Measurements from ENCODE around the gene OR13F1. TPM values are rescaled to one million over a fixed set of nuclear protein-coding genes. Genes with fewer than 3 reads are reported as not detected.

The OR13F1 gene
- total RNA-seq (not detected), polyA plus RNA-seq (ENCODE audit: insufficient read depth, low read depth, low replicate concordance) (not detected)
- long read RNA-seq, donor 1, result 0 reads
- long read RNA-seq, donor 2, result 0 reads

DNA sequence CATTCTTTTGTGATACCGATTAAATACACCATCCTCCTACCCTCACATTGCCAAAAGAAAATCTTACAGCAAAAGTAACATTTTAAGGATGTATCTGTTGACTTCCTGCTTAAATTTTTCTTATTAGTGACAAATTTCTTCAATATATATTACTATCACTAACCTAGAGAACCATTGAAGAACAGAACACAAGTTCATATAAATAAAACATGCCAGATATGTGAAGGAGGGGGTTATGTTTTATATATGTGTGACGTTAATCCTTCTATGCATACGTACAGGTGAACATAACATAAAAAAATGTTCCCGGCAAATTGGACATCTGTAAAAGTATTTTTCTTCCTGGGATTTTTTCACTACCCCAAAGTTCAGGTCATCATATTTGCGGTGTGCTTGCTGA, at the start of gene OR13F1:
Gene OR13F1 (plus strand): TSS at position 301 of the 400 bp plus-strand sequence. CDS start 0 bp downstream, at position 301.
- intact Hi-C loops (cut with DNase I; ENCODE audit: low total_unique reads), result no loop called here
- no peaks in the 10 kb centered on the region for H3K9me3 ChIP-seq
- 91 to 92% methylated on average over 5 of the region's 5 CpGs for WGBS, 2 donors
- no peaks in the 10 kb centered on the region for H3K27me3 ChIP-seq
- no peak within 1 kb of the TSS for H3K4me3 ChIP-seq
- no peak for DNase-seq
- H3K4me1 ChIP-seq, result no peaks in the 10 kb centered on the region
- no peak within 1 kb of the TSS for H3K27ac ChIP-seq
- no peaks in the 10 kb centered on the region for H3K36me3 ChIP-seq (ENCODE audit: low read depth, missing control alignments)
- no peak for TF ChIP-seq POLR2A (IDR thresholded peaks at IDR 0.05)
- TF ChIP-seq CTCF (IDR thresholded peaks at IDR 0.05), result no peak

DNA sequence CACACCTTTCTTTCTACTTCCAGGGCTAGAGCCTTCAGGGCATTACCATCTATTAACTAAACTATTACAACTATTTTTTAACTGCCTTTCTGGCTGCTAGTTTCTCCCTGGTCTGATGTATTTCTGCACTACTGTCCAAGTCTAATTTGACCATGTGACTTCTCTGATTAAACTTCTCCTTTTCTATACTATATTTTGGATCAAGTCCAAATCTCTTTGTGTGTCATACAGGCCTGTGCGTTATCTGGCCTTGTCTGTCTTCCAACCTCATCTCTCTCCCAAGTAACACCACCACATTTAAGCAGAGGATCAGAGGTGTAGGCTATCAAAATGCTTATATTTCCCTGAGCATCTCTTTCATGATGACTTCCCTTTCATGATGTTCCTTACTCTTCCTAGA, 47.2 kb upstream of the OR13F1 start:
- DNase-seq, result no peak
- Histone ChIP-seq H3K4me3 (no peak overlapping the region), H3K9me3 (no peaks in the 10 kb centered on the region), H3K27ac (no peak overlapping the region), H3K27me3 (no peaks in the 10 kb centered on the region), H3K4me1 (no peaks in the 10 kb centered on the region), H3K36me3 (ENCODE audit: low read depth, missing control alignments) (no peaks in the 10 kb centered on the region)
- no peak for TF ChIP-seq CTCF (IDR thresholded peaks at IDR 0.05)
- TF ChIP-seq POLR2A (IDR thresholded peaks at IDR 0.05), result no peak
- WGBS, 2 donors, result 59% methylated on average over 1 of the region's 1 CpG
- intact Hi-C loops (cut with DNase I; ENCODE audit: low total_unique reads), result no loop called here

DNA sequence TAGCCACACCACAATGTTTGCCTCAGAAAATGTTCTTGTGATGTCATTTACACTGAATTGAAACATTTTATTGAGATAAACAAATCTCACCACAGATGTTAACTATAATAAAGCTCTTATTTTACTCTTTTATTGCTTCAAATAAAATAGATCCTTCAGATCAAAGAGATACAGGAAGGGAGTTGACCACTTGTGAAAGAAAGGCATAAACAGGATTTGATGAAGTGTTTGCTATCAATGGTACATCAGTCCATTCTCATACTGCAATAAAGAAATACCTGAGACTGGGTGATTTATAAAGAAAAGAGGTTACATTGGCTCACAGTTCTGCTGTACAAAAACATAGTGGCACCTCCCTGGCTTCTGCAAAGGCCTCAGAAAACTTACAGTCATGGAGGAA, 40.2 kb upstream of the OR13F1 start:
- no peak for DNase-seq
- no peaks in the 10 kb centered on the region for H3K9me3 ChIP-seq
- H3K4me3 ChIP-seq, result no peak overlapping the region
- no peaks in the 10 kb centered on the region for H3K4me1 ChIP-seq
- H3K27me3 ChIP-seq, result no peaks in the 10 kb centered on the region
- intact Hi-C loops (cut with DNase I; ENCODE audit: low total_unique reads), result no loop called here
- no peaks in the 10 kb centered on the region for H3K36me3 ChIP-seq (ENCODE audit: low read depth, missing control alignments)
- TF ChIP-seq CTCF (IDR thresholded peaks at IDR 0.05) (no peak), POLR2A (IDR thresholded peaks at IDR 0.05) (no peak)
- H3K27ac ChIP-seq, result no peak overlapping the region

GRCh38 chr9:104468261-104468660, 35.8 kb upstream of the OR13F1 start:
- Histone ChIP-seq H3K27me3 (no peaks in the 10 kb centered on the region), H3K4me1 (no peaks in the 10 kb centered on the region), H3K4me3 (no peak overlapping the region), H3K36me3 (ENCODE audit: low read depth, missing control alignments) (no peaks in the 10 kb centered on the region), H3K9me3 (no peaks in the 10 kb centered on the region), H3K27ac (no peak overlapping the region)
- intact Hi-C loops (cut with DNase I; ENCODE audit: low total_unique reads), result no loop called here
- no peak for DNase-seq
- TF ChIP-seq CTCF (IDR thresholded peaks at IDR 0.05) (no peak), POLR2A (IDR thresholded peaks at IDR 0.05) (no peak)

GRCh38 chr9:104482921-104483570, 21.0 kb upstream of the OR13F1 start:
- Histone ChIP-seq H3K4me1 (no peaks in the 10 kb centered on the region), H3K4me3 (no peak overlapping the region), H3K36me3 (ENCODE audit: low read depth, missing control alignments) (no peaks in the 10 kb centered on the region), H3K9me3 (no peaks in the 10 kb centered on the region), H3K27me3 (no peaks in the 10 kb centered on the region), H3K27ac (no peak overlapping the region)
- DNase-seq, result no peak
- TF ChIP-seq CTCF (IDR thresholded peaks at IDR 0.05) (no peak), POLR2A (IDR thresholded peaks at IDR 0.05) (no peak)
- intact Hi-C loops (cut with DNase I; ENCODE audit: low total_unique reads), result no loop called here
- 61 to 71% methylated on average over 5 of the region's 5 CpGs for WGBS, 2 donors
